Putamen (tissue), 1 donor: ENCODE results near the gene HLA-DMB.
A peak's percentile ranks its signal among the peaks of the same experiment; 100 is the strongest.

ENCODE experiments used
- DNase-seq: peaks from one replicate; pipeline ENCODE4 v3.0.0-alpha.2; 2016; ENCODE audit warnings: low spot score

Gene HLA-DMB

GRCh38 chr6:32940656-32941213 is at the start of gene HLA-DMB:
TSS of gene HLA-DMB (minus strand) at chr6:32941028. CDS start at chr6:32940807, 221 bp downstream.
- DNase-seq = peak; percentile 74

GRCh38 chr6:32989368-32989767 is 48.5 kb upstream of the HLA-DMB start:
- DNase-seq = no peak

- DNase-seq = peak; percentile 80
Observed at GRCh38 chr6:32984622-32985389, 44.0 kb upstream of the HLA-DMB start.

GRCh38 chr6:32983964-32984621 is 43.3 kb upstream of the HLA-DMB start:
- DNase-seq = no peak

- no peak for DNase-seq
Observed at GRCh38 chr6:32983493-32983848, 42.6 kb upstream of the HLA-DMB start.

- DNase-seq = no peak
Observed at GRCh38 chr6:32982702-32983492, 42.1 kb upstream of the HLA-DMB start.

- no peak for DNase-seq
Observed at GRCh38 chr6:32982084-32982701, 41.4 kb upstream of the HLA-DMB start.

GRCh38 chr6:32980488-32981038 is 39.7 kb upstream of the HLA-DMB start:
- no peak for DNase-seq

GRCh38 chr6:32979720-32980487 is 39.1 kb upstream of the HLA-DMB start:
- DNase-seq = no peak

GRCh38 chr6:32977953-32978324 is 37.1 kb upstream of the HLA-DMB start:
- no peak for DNase-seq

GRCh38 chr6:32977272-32977952 is 36.6 kb upstream of the HLA-DMB start:
- no peak for DNase-seq

- DNase-seq = no peak
Observed at GRCh38 chr6:32976334-32977069, 35.7 kb upstream of the HLA-DMB start.

- DNase-seq = no peak
Observed at GRCh38 chr6:32975886-32976285, 35.1 kb upstream of the HLA-DMB start.

- no peak for DNase-seq
Observed at GRCh38 chr6:32974541-32975308, 33.9 kb upstream of the HLA-DMB start.

- no peak for DNase-seq
Observed at GRCh38 chr6:32974016-32974333, 33.1 kb upstream of the HLA-DMB start.

GRCh38 chr6:32973144-32974015 is 32.6 kb upstream of the HLA-DMB start:
- no peak for DNase-seq

- DNase-seq = no peak
Observed at GRCh38 chr6:32972353-32973143, 31.7 kb upstream of the HLA-DMB start.
